Posterior cingulate gyrus (tissue), 11 donors: ENCODE measurements around the gene IFIT1.
"Not testable (repeated sequence)": the region's sequence is repeated elsewhere in the genome, so short reads cannot be mapped to it uniquely, and the experiment has no call there.

Experiments
- DNase-seq, 10 donors: peaks; one replicate each; pipeline versions ENCODE4 v3.0.0 to v3.0.0-alpha.2; 2020 to 2021; ENCODE audit warnings: mixed read lengths in 3 of 10
- intact Hi-C: fragments of 100-400 bp; cut with DNase I; formaldehyde crosslinking; loops from one replicate; pipeline ENCODE4 v1.15.1; 2023

IFIT1 gene

GRCh38 chr10:89393898-89394297, 1.5 kb downstream of the IFIT1 start:
- no peak for DNase-seq
- intact Hi-C loops, result no loop called here

GRCh38 chr10:89395141-89395540, 2.7 kb downstream of the IFIT1 start:
- intact Hi-C loops, result no loop called here
- DNase-seq, result no peak

GRCh38 chr10:89398003-89398749, 5.8 kb downstream of the IFIT1 start:
- intact Hi-C loops, result no loop called here

GRCh38 chr10:89399956-89400355, 7.5 kb downstream of the IFIT1 start:
- intact Hi-C loops, result no loop called here
- no peak for DNase-seq

More at GRCh38 chr10:89398003-89398749, 5.8 kb downstream of the IFIT1 start:
- DNase-seq, result no peak

- DNase-seq, result no peak
- intact Hi-C loops, result no loop called here
Observed at GRCh38 chr10:89403043-89403442, 10.6 kb downstream of the IFIT1 start.

- no peak for DNase-seq
- intact Hi-C loops, result no loop called here
Observed at GRCh38 chr10:89404104-89405047, 12.0 kb downstream of the IFIT1 start.

- intact Hi-C loops, DNase-seq: not testable (repeated sequence)
Observed at GRCh38 chr10:89406178-89406577, 13.8 kb downstream of the IFIT1 start.

GRCh38 chr10:89407792-89408191, 15.4 kb downstream of the IFIT1 start:
- DNase-seq, intact Hi-C loops: not testable (repeated sequence)

- intact Hi-C loops, DNase-seq: not testable (repeated sequence)
Observed at GRCh38 chr10:89409282-89409681, 16.9 kb downstream of the IFIT1 start.

- DNase-seq, intact Hi-C loops: not testable (repeated sequence)
Observed at GRCh38 chr10:89410551-89410950, 18.1 kb downstream of the IFIT1 start.

GRCh38 chr10:89411135-89411534, 18.7 kb downstream of the IFIT1 start:
- intact Hi-C loops, DNase-seq: not testable (repeated sequence)

GRCh38 chr10:89412276-89412675, 19.9 kb downstream of the IFIT1 start:
- DNase-seq, intact Hi-C loops: not testable (repeated sequence)

GRCh38 chr10:89413398-89413912, 21.0 kb downstream of the IFIT1 start:
- no peak for DNase-seq
- intact Hi-C loops, result no loop called here

GRCh38 chr10:89414146-89414878, 21.9 kb downstream of the IFIT1 start, which contains the start of gene IFIT5:
TSS of gene IFIT5 (plus strand) at chr10:89414568. CDS start at chr10:89414799, 231 bp downstream.
- peak; percentile 53 to 96 (median 71) for DNase-seq
- intact Hi-C loops, result no loop called here

- peak in 9 of 10 donors; percentile 32 to 92 (median 46) for DNase-seq
- intact Hi-C loops, result no loop called here
Observed at GRCh38 chr10:89414879-89415821, 22.7 kb downstream of the IFIT1 start.

GRCh38 chr10:89416465-89416864, 24.0 kb downstream of the IFIT1 start:
- intact Hi-C loops, result no loop called here
- no peak for DNase-seq

GRCh38 chr10:89419548-89419947, 27.1 kb downstream of the IFIT1 start:
- DNase-seq, result no peak
- intact Hi-C loops, result no loop called here

GRCh38 chr10:89421018-89421476, 28.6 kb downstream of the IFIT1 start:
- DNase-seq, result no peak
- intact Hi-C loops, result loop anchor here (10.0 kb wide), 1 partner anchor 224 kb away; the partner anchor contains the start of gene PANK1

- intact Hi-C loops, result loop anchor here (5.0 to 10.0 kb wide), 3 partner anchors 220 to 1447 kb away; partner anchors contain the start of genes KIF20B, PANK1 and RPP30
- DNase-seq, result no peak
Observed at GRCh38 chr10:89425000-89425399, 32.6 kb downstream of the IFIT1 start.
